T47D (cell line): ENCODE measurements around the gene HMGN5.

Experiments used
- DNase-seq, 2 experiments: peaks; one replicate each; pipeline versions ENCODE4 v3.0.0 to v3.0.0-alpha.2; 2011 to 2012; ENCODE audit warnings: low read depth in 1 of 2, low spot score in 1 of 2
- JUND ChIP-seq: IDR thresholded peaks from 2 replicates; pipeline ENCODE4 v1.6.1; 2012; ENCODE audit warnings: low read depth
- in situ Hi-C: cut with HindIII; loops from 2 replicates; pipeline ENCODE4 v1.10.0; 2016; ENCODE audit warnings: low sequenced_read_pairs, low pct_unique_long_range_greater_than_20kb

The HMGN5 gene

GRCh38 chrX:81201671-81202455 lies at the start of gene HMGN5, which contains the start of gene SH3BGRL:
Gene HMGN5, minus strand, starts transcription at chrX:81201913. Its CDS starts 80,364 bp downstream, at chrX:81121549.
Gene SH3BGRL, plus strand, starts transcription at chrX:81202102. Its CDS starts 99 bp downstream, at chrX:81202201.
- no peak for TF ChIP-seq JUND
- peak; percentile 1 to 71 for DNase-seq
- in situ Hi-C loops: no loop called here

GRCh38 chrX:81241753-81242152 lies 40.0 kb upstream of the HMGN5 start:
- no peak for DNase-seq
- in situ Hi-C loops: no loop called here
- no peak for TF ChIP-seq JUND

- DNase-seq: no peak
- TF ChIP-seq JUND: no peak
- in situ Hi-C loops: no loop called here
These were observed 39.1 kb upstream of the HMGN5 start for GRCh38 chrX:81240701-81241331.

- DNase-seq: no peak
- in situ Hi-C loops: no loop called here
- TF ChIP-seq JUND: no peak
These were observed 36.5 kb upstream of the HMGN5 start for GRCh38 chrX:81238166-81238565.

GRCh38 chrX:81237516-81237915 lies 35.8 kb upstream of the HMGN5 start:
- peak in 1 of 2 experiments; percentile 20 for DNase-seq
- in situ Hi-C loops: no loop called here
- TF ChIP-seq JUND: no peak

- in situ Hi-C loops: no loop called here
- no peak for TF ChIP-seq JUND
- DNase-seq: no peak
These were observed 30.5 kb upstream of the HMGN5 start for GRCh38 chrX:81232218-81232617.

GRCh38 chrX:81231476-81231875 lies 29.8 kb upstream of the HMGN5 start:
- in situ Hi-C loops: no loop called here
- no peak for TF ChIP-seq JUND
- no peak for DNase-seq

GRCh38 chrX:81229901-81230300 lies 28.2 kb upstream of the HMGN5 start:
- no peak for DNase-seq
- no peak for TF ChIP-seq JUND
- in situ Hi-C loops: no loop called here

- no peak for TF ChIP-seq JUND
- no peak for DNase-seq
- in situ Hi-C loops: no loop called here
These were observed 27.5 kb upstream of the HMGN5 start for GRCh38 chrX:81229229-81229628.

GRCh38 chrX:81215685-81216084 lies 14.0 kb upstream of the HMGN5 start:
- in situ Hi-C loops: no loop called here
- TF ChIP-seq JUND: no peak
- DNase-seq: no peak

GRCh38 chrX:81208916-81209315 lies 7.2 kb upstream of the HMGN5 start:
- no peak for DNase-seq
- in situ Hi-C loops: no loop called here
- no peak for TF ChIP-seq JUND

- no peak for TF ChIP-seq JUND
- DNase-seq: no peak
- in situ Hi-C loops: no loop called here
These were observed 4.8 kb upstream of the HMGN5 start for GRCh38 chrX:81206476-81206875.

- in situ Hi-C loops: no loop called here
These were observed 3.8 kb upstream of the HMGN5 start for GRCh38 chrX:81205551-81205950.

More at GRCh38 chrX:81205551-81205950, 3.8 kb upstream of the HMGN5 start:
- no peak for TF ChIP-seq JUND
- no peak for DNase-seq
